ENCODE measurements around the gene TGOLN2. TPM values are rescaled to one million over a fixed set of nuclear protein-coding genes. Genes with fewer than 3 reads are reported as not detected.
A peak's percentile ranks its signal among the peaks of the same experiment; 100 is the strongest.

Gene TGOLN2
- total and polyA plus RNA-seq, 2 of the 13 experiments (the other 11 are each of a cell fraction or from before 2014, with no cell fraction given) = 99.6 to 155 TPM

DNA sequence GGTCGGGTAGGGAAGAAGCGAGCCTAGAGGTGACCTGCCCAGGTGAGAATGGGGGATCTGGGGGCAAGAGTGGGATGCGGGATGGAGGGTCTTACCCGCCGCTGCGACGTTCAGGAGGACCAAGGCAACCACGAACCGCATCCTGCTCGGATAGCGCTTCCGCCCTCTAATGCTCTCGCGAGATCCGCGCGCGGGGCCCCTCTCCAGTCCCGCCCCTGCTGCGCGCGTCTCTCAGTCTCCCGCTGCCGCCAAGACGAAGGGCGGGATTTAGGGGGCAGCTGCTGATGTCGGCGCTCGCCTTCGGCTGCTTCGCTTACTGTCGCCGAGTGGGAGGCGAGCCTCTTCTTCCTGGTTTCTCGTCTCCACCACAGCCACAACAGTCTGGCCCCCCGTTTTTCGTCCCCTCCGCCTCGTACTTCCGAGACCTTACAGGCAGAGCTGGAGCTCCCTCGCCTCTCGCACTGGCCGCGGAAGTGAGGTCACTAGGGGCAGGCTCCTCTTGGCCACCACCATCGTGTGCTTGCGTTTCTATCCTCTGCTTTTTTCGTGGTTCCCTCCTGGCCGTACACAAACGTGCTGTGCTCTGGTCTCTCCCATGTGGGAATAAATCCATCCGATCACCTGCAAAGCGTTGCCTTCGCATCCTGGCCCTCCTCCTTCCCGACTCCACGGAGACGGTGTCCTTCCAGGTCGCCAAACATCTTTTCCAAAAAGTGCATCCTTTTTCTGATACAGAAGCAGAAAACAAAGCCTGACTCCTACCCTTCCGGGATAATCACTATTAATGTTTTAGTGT is at the start of gene TGOLN2 (continued):
- TF ChIP-seq, protein P1, sequence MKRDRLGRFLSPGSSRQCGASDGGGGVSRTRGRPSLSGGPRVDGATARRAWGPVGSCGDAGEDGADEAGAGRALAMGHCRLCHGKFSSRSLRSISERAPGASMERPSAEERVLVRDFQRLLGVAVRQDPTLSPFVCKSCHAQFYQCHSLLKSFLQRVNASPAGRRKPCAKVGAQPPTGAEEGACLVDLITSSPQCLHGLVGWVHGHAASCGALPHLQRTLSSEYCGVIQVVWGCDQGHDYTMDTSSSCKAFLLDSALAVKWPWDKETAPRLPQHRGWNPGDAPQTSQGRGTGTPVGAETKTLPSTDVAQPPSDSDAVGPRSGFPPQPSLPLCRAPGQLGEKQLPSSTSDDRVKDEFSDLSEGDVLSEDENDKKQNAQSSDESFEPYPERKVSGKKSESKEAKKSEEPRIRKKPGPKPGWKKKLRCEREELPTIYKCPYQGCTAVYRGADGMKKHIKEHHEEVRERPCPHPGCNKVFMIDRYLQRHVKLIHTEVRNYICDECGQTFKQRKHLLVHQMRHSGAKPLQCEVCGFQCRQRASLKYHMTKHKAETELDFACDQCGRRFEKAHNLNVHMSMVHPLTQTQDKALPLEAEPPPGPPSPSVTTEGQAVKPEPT (CRISPR knock-in tag; IDR thresholded peaks at IDR 0.05; ENCODE audit: low read depth) = peak; percentile 86
- TF ChIP-seq, protein P2, sequence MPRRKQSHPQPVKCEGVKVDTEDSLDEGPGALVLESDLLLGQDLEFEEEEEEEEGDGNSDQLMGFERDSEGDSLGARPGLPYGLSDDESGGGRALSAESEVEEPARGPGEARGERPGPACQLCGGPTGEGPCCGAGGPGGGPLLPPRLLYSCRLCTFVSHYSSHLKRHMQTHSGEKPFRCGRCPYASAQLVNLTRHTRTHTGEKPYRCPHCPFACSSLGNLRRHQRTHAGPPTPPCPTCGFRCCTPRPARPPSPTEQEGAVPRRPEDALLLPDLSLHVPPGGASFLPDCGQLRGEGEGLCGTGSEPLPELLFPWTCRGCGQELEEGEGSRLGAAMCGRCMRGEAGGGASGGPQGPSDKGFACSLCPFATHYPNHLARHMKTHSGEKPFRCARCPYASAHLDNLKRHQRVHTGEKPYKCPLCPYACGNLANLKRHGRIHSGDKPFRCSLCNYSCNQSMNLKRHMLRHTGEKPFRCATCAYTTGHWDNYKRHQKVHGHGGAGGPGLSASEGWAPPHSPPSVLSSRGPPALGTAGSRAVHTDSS (CRISPR knock-in tag; conservative IDR thresholded peaks at IDR 0.05) = no peak
- TF ChIP-seq ZKSCAN1 (IDR thresholded peaks at IDR 0.05; ENCODE audit: low read length) = no peak
- TF ChIP-seq ZNF672 (CRISPR knock-in tag; IDR thresholded peaks at IDR 0.05) = no peak
- no peak for TF ChIP-seq NCOA5 (CRISPR knock-in tag; IDR thresholded peaks at IDR 0.05)
- TF ChIP-seq GZF1 (CRISPR knock-in tag; IDR thresholded peaks at IDR 0.05) = 0 out of 2 replicates have a peak, but pooled peaks have one; percentile 73
- TF ChIP-seq, protein P3, sequence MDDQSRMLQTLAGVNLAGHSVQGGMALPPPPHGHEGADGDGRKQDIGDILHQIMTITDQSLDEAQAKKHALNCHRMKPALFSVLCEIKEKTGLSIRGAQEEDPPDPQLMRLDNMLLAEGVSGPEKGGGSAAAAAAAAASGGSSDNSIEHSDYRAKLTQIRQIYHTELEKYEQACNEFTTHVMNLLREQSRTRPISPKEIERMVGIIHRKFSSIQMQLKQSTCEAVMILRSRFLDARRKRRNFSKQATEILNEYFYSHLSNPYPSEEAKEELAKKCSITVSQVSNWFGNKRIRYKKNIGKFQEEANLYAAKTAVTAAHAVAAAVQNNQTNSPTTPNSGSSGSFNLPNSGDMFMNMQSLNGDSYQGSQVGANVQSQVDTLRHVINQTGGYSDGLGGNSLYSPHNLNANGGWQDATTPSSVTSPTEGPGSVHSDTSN (CRISPR knock-in tag; IDR thresholded peaks at IDR 0.05; ENCODE audit: borderline replicate concordance) = no peak
- TF ChIP-seq ZNF12 (CRISPR knock-in tag; IDR thresholded peaks at IDR 0.05) = 0 out of 2 replicates have a peak, but pooled peaks have one; percentile 22
- TF ChIP-seq NR2F6 (IDR thresholded peaks at IDR 0.05) = peak; percentile 37; the same call in 1 of the 2 replicates
- TF ChIP-seq NR2F6 (CRISPR knock-in tag; IDR thresholded peaks at IDR 0.05) = peak; percentile 53
- no peak for TF ChIP-seq NFE2L2 (IDR thresholded peaks at IDR 0.05; ENCODE audit: low read length)
- TF ChIP-seq ZNF205 (CRISPR knock-in tag; IDR thresholded peaks at IDR 0.05) = 0 out of 2 replicates have a peak, but pooled peaks have one; percentile 82
- TF ChIP-seq CC2D1A (CRISPR knock-in tag; IDR thresholded peaks at IDR 0.05) = no peak
- TF ChIP-seq ZBTB38 (CRISPR knock-in tag; IDR thresholded peaks at IDR 0.05) = peak; percentile 89
- no peak for TF ChIP-seq MAFK (conservative IDR thresholded peaks at IDR 0.05 in 1 of 2, IDR thresholded peaks at IDR 0.05 in 1 of 2; ENCODE audit: low read length in 2 of 2)
- peak; percentile 96 for TF ChIP-seq AHR (CRISPR knock-in tag; IDR thresholded peaks at IDR 0.05)
- TF ChIP-seq, protein P4, sequence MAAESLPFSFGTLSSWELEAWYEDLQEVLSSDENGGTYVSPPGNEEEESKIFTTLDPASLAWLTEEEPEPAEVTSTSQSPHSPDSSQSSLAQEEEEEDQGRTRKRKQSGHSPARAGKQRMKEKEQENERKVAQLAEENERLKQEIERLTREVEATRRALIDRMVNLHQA (CRISPR knock-in tag; IDR thresholded peaks at IDR 0.05) = 0 out of 2 replicates have a peak, but pooled peaks have one; percentile 11
- peak; percentile 33; the same call in 1 of the 2 replicates for TF ChIP-seq TBX3 (IDR thresholded peaks at IDR 0.05; ENCODE audit: borderline replicate concordance)
- TF ChIP-seq ZSCAN29 (CRISPR knock-in tag; conservative IDR thresholded peaks at IDR 0.05) = 0 out of 2 replicates have a peak, but pooled peaks have one; percentile 70
- peak; percentile 85 for TF ChIP-seq PHF20 (CRISPR knock-in tag; IDR thresholded peaks at IDR 0.05)
- peak; percentile 32; the same call in 1 of the 2 replicates for TF ChIP-seq STAG1 (CRISPR knock-in tag; IDR thresholded peaks at IDR 0.05)
- peak; percentile 99 for TF ChIP-seq ZNF543 (CRISPR knock-in tag; IDR thresholded peaks at IDR 0.05)

All from HepG2 (cell line).